ENCODE data around the gene FBXO46.
A peak's percentile ranks its signal among the peaks of the same experiment; 100 is the strongest.

The FBXO46 gene, protein sequence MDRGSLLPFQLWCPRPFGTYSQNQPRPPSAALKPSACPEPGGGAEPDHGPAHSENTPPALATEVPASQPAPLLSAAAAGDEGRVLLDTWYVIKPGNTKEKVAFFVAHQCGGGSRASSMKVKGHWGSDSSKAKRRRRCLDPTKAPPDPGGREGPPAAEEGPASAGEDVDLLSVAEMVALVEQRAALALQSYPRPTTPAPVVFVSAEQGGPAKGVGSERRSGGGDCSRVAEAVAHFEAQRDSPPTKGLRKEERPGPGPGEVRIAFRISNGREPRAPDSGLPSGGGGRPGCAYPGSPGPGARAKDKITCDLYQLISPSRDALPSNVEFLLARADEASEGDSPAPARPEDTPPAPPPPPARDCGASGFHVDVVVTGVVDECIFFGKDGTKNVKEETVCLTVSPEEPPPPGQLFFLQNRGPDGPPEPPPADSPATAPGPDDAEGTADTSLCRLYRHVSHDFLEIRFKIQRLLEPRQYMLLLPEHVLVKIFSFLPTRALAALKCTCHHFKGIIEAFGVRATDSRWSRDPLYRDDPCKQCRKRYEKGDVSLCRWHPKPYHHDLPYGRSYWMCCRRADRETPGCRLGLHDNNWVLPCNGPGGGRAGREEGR

DNA sequence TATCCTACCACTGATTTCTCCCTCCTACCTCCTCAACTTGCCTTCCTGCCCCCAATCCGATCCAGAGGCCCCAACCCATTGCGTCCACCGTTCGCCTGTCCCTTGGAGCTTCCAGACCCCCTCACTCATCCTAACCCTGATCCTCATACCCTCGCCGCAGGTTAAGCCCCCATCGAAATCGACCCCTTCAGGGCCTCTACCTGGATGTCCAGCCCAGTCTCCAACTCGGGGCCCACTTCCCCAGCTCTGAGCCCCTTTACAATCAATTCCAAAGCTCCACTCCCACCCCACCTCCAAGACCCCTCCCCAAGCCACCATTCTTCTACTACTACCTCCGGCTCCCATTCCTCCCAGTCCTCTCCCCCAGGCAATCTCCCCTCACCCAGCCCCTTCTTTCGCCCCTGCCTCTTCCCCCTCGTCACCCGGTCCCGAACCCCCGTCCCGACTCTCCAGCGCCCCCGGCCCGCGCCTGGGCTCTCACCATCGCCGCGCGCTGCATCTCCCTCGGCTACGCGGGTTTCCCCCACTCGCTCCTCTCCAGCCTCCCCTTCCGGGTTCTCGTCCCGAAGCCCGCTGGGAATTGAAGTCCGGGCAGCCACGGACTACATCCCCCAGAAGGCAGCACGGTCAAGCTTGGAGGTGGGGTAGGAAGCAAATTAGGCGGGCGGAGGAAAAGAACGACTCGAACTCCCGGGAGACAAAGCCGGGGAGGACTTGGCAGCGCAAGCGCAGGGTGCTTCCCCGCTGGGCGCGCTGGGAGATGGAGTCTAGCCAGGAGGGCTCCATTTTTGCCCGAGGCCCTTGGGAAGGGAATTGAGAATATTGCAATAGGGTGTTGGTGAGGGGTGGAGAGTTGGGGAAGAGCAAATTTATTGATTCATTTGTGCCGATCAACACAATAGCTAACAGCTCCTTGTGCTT is at the start of gene FBXO46:
Gene FBXO46 (minus strand): TSS at position 529 of the 921 bp plus-strand sequence. CDS start 17,401 bp downstream, outside the sequence.
- peak; percentile 82 to 84 for DNase-seq (ENCODE audit: low read depth in 2 of 2)

DNA sequence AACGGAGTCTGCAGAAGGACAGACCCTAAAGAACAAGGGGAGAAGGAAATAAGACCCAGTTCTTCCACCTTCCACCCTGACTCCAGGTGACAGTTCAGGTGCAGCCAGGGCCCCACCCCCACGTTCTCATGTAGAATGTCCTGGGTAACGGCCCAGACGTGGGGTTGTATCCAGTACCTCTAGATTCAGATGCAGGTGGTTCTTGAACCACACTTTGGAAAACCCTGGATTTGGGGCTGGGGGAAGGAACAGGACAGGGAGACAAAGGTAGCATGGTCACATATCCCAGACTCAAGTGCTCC is 49.4 kb upstream of the FBXO46 start:
- DNase-seq (ENCODE audit: low read depth in 2 of 2) = no peak

DNA sequence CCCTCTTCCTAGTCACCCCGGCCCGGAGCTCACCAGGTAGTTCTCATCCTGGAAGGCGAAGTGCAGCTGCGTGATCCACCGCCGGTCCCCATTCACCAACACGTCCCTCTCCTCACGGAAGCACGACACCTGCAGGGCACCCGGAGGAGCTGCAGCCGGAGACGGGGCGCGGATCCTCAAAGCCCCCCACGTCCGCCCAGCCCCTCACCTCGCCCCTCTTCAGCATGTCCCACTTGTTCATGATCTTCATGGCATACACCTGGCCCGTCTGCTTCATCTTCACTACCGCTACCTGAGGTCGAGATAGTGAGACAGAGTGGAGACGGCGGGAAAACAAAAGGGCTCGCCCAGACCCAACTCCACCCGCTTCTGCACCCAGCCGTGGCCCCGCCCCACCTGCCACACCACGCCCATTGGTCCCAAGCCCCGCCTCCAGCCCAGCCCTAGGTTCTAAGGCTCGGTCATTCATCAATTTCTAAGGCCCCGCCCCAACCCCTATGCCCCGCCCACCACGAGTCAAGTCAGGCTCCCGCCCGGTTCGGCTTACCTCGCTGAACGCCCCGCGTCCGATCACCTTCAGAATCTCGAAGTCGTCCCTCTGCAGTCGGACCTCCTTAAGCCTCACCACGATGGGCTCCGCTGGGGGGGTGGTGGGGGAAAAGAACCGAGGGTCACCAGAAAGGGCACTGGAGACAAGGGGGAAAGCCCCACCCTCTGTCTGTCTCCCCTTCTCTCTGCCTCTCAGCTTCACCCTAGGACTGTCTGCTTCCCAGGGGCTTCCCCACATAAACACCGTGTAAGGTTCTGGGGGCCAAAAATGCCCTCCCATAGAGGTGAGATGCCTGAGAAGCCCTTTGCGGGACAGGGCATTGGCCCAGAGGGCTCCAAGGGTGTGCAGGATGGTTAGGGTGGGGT is 48.8 kb upstream of the FBXO46 start:
- peak; percentile 52 to 61 for DNase-seq (ENCODE audit: low read depth in 2 of 2)

DNA sequence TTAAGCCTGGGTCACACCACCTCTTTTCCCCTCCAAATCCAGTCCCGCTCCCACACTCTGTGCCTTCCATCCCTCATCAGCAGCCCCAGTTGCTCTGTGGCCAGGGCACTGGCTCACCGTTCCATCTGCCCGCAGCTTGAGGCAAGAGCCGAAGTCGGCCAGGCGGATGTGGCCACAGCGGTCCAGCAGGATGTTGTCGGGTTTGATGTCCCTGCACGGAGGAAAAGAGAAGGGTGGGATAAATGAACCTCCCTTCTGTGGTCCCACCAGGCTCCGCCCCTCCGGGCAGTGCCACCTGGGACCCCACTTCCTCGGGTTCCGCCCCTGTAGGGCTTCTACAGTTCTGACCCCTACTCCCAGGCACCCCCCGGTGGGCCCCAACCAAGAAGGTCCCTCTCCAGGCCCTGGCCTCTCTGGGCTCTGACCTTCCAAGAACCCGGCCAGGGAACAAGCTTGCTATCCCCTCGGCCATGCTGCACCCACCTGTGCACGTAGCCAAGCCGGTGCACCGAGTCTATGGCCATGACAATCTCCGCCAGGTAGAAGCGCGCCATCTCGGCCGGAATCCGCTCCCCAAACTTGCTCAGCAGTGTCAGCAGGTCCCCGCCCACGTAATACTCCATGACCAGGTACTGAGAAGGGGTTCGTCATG is 47.4 kb upstream of the FBXO46 start:
- no peak for DNase-seq (ENCODE audit: low read depth in 2 of 2)

DNA sequence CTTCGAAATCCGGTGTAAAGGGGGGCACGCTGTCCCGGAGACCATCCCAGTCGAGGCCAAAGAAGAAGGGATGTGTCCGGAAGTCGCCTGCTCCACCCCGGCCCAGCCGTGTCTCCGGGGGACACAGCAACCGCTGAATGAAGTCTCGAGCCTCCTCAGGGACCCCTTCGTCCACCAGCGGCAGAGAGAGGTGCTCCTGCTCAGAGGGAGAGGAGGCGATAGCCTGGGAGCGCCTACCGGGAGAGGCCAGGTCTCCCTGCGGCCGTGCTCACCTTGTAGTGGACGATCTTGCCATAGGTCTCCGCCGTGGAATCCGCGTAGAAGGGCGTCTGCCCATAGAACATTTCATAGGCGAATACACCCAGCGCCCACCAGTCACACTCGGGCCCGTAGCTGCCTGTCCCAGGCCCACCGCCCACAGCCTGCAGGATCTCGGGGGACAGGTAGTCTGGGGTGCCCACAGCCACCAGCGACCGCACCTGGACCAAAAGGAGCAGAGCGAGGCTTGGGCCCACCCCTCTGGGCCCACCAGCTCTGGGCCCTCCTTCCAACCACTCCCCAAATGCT is 46.8 kb upstream of the FBXO46 start:
- no peak for DNase-seq (ENCODE audit: low read depth in 2 of 2)

DNA sequence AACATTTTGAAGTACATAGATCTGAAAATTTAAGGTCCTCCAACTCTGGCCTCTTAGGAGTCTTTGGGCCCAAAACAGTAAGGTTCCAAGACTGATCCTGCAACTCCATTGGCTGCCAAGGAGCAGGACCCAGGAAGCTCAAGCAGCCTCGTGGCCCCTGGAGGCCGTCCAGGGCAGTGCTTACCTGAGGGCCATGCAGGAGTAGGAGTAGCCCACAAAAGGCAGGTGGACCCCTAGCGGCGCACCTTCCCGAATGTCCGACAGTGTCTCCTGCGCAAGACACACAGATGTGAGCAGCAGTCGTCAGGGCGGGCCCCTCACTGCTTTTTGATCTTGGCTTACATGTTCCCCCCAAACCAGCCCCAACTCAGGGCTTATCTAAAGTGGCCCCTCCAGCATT is 44.1 kb upstream of the FBXO46 start:
- DNase-seq (ENCODE audit: low read depth in 2 of 2) = no peak

DNA sequence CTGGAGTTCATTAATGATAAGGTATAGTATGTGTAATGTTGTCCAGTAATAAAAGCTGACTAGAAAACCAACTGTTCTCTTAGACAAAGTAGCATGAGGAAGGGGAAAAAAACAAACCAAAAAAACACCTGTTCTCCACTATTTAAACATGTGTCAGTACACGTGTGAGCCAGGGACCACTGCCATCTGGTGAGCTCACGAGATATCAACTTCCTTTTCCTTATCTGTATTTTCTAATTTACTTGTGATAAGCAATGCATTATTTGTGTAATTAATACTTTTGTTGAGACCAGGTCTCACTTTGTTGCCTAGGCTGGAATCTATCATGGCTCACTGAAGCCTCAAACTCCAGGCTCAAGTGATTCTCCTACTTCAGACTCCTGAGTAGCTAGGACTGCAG is 42.7 kb upstream of the FBXO46 start:
- no peak for DNase-seq (ENCODE audit: low read depth in 2 of 2)

DNA sequence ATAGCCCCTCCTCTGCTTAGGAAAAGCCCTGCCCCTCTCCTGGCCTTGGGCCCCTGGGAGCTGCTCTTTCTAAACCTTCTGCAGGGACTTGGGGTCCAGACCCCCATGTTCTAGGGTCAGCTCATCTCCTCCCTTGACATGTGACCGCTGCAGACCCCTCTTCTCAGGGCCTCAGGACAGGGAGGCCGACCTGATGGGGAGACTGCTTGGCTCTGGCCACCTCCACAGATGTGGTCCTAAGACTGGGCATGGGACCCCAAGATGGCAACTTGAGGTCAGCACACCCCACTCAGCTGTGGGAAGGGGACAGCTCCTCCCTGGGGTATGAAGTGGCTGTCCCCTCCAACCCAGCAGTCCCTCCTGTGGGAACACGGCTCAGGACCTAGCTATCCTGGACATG is 42.2 kb upstream of the FBXO46 start:
- no peak for DNase-seq (ENCODE audit: low read depth in 2 of 2)

DNA sequence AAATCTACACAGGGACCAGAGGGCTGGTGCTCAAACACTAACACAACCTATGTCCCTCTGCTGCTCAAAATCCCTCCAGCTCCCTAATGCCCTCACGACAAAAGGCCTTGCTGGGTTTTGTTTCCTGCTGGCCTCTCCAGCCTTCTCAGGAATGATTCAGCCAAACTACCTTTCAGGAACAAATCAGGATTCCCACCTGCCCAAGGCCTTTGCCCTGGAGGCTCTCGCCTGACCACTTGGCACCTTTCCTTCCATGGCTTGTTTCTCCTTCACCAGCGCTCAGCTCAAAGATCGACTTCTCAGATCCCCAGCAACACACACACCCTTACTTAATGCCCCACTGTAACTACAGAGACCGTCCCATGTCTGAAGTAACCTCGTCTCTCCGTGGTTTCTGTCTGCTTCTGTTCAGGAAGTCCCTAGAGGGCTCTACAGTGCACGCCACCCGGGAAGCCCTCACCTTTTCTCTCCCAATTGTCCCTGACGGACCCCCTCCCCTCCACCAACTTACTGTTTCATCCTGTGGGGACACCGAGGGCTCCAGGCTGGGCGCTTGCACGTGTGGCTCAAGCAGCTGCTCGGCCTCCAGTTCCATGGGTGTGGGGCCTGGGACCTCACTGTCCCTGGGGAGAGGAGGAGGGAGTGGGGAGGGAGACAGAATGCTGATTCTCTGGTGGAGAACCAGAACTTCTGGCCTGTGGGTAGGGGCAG is 41.6 kb upstream of the FBXO46 start:
- DNase-seq (ENCODE audit: low read depth in 2 of 2) = no peak

DNA sequence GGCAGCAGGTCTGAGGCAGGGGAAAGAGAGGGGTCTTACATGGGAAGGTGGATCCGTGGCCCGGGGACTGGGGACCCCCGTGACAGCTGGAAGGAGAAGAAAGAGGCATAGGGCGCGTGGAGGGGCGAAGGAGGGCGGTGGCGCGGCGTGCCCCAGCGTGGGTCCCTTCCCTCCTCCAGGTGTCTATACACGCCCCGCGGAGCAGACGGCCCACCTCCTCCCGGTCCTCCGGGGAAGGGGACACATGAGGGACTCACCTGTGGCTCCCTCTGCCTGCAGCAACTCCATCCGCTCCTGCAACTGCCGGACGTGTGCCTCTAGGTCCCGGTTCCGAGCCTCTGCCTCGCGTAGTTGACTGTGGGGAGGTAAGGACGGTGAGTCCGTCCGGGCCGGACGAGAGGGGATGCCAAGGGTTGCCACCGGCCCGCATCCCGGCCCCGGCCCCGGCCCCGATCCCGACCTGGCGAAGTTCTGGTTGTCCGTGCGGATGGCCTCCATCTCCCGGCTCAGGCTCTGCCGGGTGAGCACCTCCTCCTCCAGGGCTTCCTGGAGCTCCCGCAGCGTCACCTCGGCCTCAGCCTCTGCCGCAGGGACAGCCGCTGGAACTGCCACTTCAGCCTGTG is 40.7 kb upstream of the FBXO46 start:
- no peak for DNase-seq (ENCODE audit: low read depth in 2 of 2)

DNA sequence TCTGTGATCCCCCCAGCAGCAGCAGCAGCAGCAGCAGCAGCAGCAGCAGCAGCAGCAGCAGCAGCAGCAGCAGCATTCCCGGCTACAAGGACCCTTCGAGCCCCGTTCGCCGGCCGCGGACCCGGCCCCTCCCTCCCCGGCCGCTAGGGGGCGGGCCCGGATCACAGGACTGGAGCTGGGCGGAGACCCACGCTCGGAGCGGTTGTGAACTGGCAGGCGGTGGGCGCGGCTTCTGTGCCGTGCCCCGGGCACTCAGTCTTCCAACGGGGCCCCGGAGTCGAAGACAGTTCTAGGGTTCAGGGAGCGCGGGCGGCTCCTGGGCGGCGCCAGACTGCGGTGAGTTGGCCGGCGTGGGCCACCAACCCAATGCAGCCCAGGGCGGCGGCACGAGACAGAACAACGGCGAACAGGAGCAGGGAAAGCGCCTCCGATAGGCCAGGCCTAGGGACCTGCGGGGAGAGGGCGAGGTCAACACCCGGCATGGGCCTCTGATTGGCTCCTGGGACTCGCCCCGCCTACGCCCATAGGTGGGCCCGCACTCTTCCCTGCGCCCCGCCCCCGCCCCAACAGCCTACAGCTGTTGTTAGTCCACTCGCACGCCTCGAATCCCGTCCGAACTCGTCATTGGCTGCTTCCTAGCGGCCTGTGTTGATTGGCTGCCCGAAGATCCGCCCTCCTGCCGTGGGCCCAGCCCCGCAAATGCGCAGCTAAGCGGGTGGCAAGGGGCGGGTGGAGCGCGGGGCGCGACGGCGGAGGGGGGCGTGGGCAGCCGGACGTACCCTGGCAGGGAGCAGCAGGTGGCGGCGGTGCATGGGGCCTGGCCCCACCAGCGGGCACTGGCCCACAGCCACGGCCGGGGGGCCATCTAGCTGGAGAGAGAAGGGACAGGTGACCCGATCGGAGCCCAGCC is 39.8 kb upstream of the FBXO46 start:
- peak; percentile 79 to 82 for DNase-seq (ENCODE audit: low read depth in 2 of 2)

DNA sequence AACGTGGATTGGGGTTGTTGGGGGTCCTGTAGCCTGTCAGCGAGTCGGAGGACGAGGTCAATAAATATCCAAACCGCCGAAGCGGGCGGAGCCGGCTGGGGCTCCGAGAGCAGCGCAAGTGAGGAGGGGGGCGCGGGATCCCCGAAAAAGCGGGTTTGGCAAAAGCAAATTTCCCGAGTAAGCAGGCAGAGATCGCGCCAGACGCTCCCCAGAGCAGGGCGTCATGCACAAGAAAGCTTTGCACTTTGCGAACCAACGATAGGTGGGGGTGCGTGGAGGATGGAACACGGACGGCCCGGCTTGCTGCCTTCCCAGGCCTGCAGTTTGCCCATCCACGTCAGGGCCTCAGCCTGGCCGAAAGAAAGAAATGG is 39.1 kb upstream of the FBXO46 start:
- peak in 1 of 2 donors; percentile 29 for DNase-seq (ENCODE audit: low read depth in 2 of 2)

DNA sequence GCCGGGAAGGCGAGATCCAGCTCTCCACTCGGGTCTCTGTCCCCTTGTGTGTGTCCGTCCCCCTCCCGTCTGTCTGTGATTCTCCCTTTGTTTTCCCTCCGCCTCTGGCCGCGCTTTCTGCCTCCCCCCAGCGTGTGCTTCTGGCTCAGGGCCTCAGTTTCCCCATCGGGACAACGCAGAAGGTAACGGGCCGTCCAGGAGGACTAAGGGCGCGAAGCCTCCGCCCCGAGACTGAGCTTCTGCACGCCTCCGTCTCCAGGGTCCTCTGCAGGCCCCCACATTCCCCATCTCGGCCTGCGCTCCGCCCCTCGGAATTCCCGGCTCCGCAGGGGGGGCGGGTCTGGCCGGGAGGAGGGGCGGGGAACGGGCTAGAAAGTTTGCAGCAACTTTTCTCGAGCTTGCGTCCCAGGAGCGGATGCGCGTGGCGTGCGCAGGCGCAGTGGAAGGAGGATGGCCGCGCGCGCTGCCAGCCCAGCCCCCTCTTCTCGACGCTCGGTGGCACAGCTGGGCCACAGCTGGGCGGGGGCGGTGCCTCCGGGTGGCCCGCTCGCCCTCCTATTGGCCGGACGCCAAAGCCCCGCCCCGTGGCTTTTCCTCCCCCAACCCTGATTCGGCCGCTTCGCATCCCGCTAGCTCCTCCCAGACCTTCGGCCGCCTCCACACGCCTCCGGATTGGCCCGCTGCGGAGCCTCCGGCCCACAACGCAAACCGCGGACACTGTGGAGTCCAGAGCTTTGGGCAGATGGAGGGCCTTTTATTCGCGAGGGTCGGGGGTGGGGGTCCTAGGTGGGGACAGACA is 38.5 kb upstream of the FBXO46 start, which contains the start of gene SIX5:
Gene SIX5 (minus strand): TSS at position 269 of the 799 bp plus-strand sequence. CDS start 408 bp downstream, outside the sequence.
- peak; percentile 82 to 86 for DNase-seq (ENCODE audit: low read depth in 2 of 2)

DNA sequence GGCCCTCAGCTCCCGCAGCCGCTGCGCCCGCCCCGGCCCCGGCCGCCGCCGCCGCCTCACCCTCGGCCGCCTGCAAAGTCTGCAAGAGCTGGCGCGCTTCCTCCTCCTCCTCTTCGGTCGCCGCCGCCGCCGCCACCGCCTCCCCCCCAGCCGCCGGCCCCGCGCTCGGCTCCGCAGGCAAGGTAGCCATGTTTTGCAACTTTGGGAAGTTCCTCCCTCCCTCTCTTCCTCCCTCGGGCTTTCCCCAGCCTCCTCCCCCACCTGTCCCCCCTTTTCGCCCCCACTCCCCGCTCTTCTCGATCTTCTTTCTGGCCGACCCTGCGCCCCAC is 37.9 kb upstream of the FBXO46 start:
- DNase-seq (ENCODE audit: low read depth in 2 of 2) = no peak

DNA sequence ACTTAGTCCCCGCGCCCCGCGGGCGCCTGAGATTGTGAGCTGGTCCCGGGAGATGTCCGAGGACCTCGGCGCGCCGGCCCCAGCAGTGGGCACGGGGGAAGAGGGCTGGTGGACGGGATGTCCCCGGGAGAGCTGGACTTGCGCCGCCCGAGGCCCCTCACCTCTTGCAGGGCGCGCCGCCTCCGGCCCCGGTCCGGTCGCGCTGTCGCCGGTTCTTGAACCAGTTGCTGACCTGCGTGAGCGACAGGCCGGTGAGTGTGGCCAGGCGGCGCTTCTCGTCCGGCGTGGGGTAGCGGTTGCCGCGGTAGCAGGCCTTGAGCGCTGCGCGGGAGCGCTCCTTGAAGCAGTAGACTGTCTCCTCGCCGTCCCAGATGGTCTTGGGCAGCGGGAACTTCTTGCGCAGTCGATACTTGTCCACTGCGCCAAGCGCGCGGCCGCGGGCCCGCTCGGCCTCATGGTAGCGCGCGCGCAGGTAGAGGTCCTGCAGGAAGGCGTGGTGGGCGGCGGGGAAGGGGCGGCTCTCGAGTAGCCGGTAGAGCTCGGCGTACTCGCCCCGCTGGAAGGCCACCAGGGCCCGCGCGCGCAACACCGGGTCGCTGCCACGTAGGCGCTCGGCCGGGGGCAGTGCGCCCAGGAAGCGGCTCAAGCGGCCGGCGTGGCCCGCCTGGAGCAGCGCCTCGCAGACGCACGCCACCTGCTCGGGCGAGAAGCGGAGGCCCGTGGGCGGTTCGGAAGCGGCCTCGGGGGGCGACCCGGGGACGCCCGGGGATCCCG is 37.4 kb upstream of the FBXO46 start:
- DNase-seq (ENCODE audit: low read depth in 2 of 2) = no peak

DNA sequence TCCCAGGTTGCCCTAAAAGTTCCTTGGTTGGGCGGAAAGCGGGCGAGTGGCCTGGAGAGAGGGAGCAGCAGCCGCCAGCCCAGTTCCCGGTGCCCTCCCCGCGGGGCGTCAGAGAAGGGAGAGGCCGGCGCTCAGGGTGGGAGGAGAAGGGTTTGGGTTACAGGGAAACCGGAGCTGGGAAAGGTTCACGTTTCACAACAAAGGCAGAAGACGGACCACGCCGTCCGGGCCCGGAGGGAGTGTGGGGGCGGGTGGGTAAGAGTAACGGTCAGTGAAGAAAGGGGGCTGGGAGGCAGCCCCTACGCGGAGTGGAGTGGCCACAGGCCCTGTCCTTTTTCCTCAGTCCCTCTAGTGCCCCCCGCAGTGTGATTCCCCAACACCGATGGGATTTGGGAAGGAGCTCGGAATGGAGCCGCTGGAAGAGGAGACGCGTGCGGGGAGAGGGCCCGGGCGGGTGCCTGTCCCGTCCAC is 36.7 kb upstream of the FBXO46 start:
- DNase-seq (ENCODE audit: low read depth in 2 of 2) = no peak

DNA sequence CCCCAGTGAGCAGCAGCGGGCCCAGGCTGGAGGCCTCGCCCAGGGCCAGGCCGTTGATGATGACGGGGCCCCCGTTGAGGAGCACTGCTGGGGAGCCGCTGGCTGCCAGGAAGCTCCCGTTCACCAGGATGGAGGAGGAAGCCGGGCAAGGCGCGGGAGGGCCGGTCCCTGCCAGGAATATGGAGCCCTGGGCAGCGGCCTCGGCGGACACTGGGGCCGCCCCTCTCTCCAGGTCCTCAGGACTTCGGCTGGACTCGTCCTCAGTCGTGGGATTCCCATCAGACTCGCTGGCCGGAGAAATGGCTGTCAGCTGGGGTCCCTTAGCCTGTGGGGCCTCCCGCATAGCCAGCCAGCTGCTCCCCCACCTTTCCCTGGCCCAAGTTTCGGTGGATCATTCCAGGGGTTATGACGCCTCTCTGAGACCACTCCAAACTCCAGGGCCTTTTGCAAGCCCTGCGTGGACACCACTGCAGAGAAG is 36.2 kb upstream of the FBXO46 start:
- no peak for DNase-seq (ENCODE audit: low read depth in 2 of 2)

All from stimulated activated CD8-positive, alpha-beta memory T cell treated with anti-CD3 and anti-CD28 coated beads, Interleukin-7, amount 100 ng/mL, for 1 hour (primary cell).